Ecto neural progenitor cell (in vitro differentiated cells): Measurements from ENCODE around the gene PEAR1.
A peak's percentile ranks its signal among the peaks of the same experiment; 100 is the strongest.

Experiments used
- DNase-seq: peaks from one replicate; pipeline ENCODE4 v3.0.0-alpha.2; 2018; ENCODE audit warnings: low spot score

PEAR1 gene, protein sequence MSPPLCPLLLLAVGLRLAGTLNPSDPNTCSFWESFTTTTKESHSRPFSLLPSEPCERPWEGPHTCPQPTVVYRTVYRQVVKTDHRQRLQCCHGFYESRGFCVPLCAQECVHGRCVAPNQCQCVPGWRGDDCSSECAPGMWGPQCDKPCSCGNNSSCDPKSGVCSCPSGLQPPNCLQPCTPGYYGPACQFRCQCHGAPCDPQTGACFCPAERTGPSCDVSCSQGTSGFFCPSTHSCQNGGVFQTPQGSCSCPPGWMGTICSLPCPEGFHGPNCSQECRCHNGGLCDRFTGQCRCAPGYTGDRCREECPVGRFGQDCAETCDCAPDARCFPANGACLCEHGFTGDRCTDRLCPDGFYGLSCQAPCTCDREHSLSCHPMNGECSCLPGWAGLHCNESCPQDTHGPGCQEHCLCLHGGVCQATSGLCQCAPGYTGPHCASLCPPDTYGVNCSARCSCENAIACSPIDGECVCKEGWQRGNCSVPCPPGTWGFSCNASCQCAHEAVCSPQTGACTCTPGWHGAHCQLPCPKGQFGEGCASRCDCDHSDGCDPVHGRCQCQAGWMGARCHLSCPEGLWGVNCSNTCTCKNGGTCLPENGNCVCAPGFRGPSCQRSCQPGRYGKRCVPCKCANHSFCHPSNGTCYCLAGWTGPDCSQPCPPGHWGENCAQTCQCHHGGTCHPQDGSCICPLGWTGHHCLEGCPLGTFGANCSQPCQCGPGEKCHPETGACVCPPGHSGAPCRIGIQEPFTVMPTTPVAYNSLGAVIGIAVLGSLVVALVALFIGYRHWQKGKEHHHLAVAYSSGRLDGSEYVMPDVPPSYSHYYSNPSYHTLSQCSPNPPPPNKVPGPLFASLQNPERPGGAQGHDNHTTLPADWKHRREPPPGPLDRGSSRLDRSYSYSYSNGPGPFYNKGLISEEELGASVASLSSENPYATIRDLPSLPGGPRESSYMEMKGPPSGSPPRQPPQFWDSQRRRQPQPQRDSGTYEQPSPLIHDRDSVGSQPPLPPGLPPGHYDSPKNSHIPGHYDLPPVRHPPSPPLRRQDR

GRCh38 chr1:156893048-156893953 is at the start of gene PEAR1:
Gene PEAR1 (plus strand): TSS chr1:156893718. CDS start chr1:156903927, 10,209 bp downstream.
- peak; percentile 70 for DNase-seq

DNA sequence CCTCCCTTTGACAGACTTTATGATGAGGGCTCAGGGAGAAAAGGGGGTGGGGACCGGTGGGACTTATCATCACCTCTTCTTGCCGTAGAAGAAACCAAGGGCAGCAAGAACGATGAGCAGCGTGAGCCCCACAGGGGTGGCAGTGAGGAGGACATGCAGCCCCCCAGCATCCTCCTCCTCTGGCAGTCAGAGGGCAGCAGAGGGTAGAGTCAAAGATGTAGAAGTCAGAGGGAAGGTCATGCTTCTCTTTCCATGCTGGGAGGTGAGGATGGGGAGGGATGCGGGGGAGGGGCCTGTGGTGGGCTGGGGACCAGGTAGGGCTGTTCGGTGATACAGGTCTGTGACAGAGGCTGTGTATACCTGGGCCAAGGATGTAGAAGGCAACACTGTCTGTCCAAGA is 49.4 kb upstream of the PEAR1 start:
- no peak for DNase-seq

GRCh38 chr1:156844638-156845037 is 48.9 kb upstream of the PEAR1 start:
- no peak for DNase-seq

- peak; percentile 61 for DNase-seq
Measured at GRCh38 chr1:156845055-156845952, 48.2 kb upstream of the PEAR1 start.

DNA sequence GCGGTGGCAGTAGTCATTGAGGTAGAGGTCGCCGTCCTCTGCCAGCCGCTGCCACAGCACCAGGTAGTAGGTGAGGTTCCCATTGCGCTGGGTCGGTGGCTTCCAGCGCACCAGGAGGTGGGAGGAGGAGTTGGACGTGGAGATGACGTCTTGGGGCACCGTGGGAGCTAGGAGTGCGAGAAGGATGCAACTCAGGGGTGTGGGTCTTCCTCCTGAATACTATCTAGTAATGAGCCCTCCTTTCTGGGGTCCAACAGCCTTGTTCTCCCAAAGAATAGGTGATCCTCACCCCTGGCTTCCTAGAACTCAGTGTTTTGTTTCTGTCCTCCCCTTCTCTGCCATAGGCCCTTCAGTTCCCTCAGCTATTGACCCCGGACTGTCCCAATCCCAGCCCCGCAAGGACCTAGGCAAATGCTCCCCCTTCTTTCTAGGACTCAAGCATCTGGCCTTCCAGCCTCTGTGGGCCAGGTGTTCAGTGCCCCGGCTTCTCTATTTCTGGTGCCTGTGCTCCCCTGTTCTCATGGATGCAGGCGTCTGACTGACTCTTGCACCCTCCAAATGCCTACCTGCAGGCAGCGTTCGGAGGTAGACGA is 47.5 kb upstream of the PEAR1 start:
- no peak for DNase-seq

DNA sequence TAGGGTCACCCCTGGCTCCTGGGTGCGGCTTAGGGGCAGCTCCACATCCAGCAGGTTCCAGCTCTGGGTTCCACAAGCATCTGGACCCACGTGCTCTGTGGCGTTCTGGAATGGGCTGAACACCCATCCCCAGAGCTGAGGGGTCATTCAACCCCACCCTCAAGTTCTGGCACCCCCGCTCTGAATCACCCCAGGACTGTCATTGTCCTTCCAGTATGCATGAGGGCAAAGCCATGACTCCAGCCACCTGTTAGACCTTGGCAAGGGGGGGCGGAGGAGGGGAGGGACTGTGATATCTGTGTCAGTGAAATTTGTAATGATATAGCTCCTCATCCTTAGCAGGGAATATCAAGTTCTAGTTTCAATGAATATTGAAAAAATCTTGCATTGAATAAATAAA is 46.9 kb upstream of the PEAR1 start:
- no peak for DNase-seq

DNA sequence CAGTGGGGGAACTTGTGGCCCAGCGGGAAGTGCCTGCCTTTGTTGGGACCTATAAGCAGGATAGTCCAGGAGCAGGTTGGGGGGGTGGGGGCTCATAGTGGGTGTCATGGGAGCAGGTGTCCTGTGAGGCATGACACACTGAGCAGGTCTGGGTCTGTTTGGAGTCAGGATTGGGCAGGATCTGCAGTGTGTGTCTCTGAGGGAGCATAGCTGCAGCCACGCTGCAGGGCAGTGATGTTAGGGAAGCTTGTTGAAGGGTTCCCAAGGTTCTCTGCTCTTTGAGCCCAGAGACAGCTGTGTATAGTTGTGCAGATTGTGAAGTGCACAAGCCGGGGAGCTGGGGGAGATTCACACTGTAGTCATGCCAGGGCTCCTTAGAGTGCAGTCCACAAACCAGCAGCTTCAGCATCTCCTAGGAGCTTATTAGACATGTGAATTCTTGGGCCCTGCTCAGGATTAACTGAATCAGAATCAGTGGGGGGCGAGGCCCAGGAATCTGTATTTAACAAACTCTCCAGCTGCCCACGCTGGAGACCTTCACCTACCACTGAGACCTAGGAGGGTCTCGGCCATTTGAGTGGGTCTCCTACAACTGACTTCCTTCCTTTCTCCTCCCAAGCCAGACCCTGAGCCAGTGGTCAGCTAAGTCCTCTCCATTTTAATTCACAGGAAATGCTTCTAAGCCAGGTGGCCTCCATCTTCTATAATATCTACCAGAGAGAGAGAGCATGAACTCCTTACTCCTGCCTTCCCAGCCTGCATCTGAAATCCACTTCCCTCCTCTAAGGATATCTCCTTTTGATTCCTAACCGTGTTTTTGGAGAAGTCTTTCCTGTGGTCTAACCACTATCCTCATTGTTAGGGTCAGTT is 45.7 kb upstream of the PEAR1 start:
- no peak for DNase-seq

DNA sequence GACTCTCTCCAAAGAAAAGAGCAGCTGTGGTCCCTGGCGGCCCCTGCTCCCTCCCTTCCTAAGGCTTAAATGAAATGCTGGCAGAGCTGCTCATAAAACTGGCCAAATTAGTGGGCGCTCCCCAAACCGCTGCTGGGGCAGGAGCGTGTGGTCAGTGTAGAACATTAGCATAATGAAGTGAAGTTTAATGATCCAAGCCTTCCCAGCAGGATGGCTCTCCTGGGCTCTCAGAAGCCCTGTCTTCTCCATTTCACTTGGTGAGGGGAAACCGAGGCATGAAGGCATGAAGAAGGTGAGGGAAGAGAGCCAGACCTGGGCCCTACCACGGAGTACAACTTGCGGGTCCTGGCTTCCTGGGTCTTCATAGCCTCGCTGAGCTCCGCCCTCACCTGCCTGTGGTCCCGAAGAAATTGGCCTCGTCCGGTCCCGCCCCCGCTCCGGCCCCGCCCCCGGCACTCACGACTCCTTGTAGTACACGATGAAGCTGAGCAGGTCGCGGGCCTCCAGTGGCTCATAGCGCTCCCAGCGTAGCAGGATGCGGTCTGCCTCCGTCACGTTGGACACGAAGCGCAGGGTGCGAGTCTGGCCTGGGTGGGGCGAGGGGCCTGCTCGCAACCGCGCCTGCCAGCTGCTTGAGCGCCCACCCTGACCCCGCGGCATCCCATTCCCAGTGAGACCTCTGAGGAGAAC is 44.9 kb upstream of the PEAR1 start:
- DNase-seq: no peak

DNA sequence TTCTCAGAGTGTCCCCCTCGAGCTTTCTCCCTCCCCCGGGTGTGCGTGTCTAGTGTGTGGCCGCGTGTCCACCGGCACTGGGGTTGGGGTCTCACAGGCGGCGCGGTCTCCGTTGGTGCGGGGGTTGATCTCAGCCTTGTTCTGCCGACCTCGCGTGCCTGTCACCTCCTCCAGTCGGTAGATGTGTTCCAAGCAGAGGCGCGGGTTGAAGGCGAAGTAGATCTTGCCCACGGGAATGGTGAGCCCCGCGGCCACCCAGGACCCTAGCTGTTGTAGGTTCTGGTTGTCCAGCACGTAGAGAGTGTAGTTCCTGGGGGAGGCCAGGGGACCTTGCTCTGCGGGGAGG is 44.4 kb upstream of the PEAR1 start:
- DNase-seq: no peak

- no peak for DNase-seq
Measured at GRCh38 chr1:156851779-156852417, 41.6 kb upstream of the PEAR1 start.

DNA sequence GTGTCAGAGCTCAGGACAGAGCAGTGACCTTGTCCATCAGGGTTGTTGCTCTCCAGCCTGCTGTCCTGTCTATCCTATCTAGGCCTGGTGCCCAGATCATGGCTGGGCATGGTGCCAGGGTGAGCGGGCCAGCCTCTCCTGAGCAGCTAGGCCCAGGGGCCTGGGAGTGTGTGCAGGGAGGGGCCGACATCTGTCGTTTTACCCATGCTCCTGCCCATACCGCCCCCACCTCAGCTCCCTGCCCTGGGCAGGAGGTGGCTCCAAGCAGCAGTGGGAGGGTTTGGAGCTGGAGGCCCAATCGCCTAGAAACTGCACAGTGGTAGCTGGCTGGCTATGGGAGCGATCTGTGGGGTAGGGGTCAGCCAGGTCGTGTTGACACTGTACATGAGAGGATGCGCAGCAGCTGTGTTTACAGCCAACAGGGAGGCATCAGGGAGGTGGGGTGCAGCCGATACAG is 41.1 kb upstream of the PEAR1 start:
- DNase-seq: no peak

GRCh38 chr1:156853761-156854160 is 39.8 kb upstream of the PEAR1 start:
- DNase-seq: no peak

GRCh38 chr1:156854634-156855033 is 38.9 kb upstream of the PEAR1 start:
- no peak for DNase-seq

DNA sequence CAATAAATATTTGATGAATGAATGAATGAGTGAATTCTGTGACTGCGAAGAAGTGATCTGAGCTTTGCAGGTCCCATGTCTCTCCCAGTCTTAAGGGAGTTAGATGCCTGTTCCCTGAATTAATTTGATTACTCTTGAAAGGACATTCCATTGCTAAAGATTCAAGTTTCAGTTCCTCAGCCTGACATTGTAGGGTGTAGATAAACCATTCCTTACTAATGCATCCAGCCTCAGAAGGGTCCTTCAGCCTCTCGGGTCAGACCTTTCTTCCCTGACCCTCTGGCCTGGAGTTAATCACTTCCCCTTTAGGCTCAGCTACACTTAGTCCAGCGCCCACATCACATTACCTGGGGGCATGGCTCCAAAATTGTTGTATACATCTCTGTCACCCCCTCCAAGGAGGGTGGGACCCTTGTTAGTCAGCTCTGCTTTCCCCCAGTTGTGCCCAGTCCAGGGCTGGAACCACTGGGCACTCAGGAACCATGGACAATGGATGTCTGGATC is 37.2 kb upstream of the PEAR1 start:
- DNase-seq: no peak

DNA sequence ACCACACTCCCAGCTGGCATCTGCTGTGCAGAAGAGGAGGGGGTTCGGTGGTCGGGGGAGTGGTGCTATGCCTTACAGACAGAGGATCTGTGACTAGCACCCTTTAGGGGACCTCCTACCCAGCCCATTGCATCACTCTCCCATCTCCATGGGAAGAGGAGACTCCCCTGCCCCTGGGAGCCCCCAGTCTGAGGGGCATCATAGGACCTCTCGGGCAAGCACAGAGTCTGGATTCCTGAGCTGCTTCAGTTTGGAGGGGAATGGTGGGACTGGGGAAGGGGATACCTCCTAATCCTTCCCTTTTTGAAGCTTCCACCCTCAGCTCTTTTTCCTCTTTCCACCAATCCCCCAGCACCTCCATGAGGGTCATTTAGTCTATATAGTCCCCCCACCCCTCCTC is 36.0 kb upstream of the PEAR1 start:
- no peak for DNase-seq

GRCh38 chr1:156858555-156858956 is 35.0 kb upstream of the PEAR1 start:
- DNase-seq: no peak

DNA sequence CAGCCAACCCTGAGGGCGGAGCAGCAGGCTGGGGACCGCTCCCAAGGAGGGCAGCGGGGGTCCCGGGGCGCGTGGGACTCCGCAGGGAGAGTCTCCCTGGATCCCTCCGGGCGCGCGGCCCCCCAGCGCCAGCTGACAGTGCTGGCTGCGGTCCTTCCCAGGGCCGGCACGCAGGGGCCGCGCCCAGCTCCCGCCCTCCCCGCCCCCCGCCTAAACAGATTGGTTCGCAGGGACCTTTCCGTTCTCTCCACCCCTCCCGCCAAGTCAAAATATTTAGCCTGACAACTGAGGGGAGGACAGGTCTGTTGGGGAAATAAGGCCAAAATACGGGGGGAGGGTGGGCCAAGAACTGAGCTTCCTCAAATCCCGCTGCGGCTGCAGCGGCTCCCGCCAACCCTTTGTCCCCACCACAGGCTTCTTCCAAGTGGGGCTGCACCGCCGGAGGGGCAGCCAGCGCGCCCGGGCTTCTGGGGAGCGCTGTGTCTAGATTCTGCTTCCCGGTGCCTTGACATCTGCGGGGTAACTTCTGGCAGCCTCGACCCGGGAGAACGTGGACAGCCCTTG is 34.5 kb upstream of the PEAR1 start, which contains the start of gene INSRR:
Gene INSRR (minus strand): TSS at position 159 of the 564 bp plus-strand sequence. CDS start 496 bp downstream, outside the sequence.
- DNase-seq: peak; percentile 61
